ENCODE results near the gene PID1. TPM values are rescaled to one million over a fixed set of nuclear protein-coding genes. Genes with fewer than 3 reads are reported as not detected.

PID1 gene
- total RNA-seq, 1 experiment from 2014 or later, result 63.3 TPM

DNA sequence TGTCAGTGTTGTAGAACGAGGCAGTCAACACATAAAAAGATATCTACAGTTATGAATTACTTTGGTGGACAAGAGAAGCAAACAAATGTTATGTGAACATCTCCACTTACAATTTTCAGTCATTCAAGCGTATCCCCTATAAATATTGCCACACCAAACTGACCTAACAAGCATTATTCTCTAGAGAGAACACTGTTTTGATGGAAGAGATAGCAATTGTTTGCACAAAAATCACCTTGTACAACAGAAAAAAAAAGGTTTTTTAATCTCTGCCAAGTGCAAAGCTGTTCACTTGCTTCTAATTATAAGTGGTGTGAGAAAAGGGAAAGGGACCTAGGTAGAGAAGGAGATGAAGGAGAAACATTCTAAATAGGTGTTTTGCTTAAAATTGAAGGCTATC is 33.8 kb downstream of the PID1 start:
- Histone ChIP-seq H3K9me3 (peaks cover 20% of the 10 kb centered on the region), H3K4me3 (no peak overlapping the region), H3K27me3 (no peaks in the 10 kb centered on the region), H3K36me3 (peaks cover 13% of the 10 kb centered on the region)
- no peak for DNase-seq

DNA sequence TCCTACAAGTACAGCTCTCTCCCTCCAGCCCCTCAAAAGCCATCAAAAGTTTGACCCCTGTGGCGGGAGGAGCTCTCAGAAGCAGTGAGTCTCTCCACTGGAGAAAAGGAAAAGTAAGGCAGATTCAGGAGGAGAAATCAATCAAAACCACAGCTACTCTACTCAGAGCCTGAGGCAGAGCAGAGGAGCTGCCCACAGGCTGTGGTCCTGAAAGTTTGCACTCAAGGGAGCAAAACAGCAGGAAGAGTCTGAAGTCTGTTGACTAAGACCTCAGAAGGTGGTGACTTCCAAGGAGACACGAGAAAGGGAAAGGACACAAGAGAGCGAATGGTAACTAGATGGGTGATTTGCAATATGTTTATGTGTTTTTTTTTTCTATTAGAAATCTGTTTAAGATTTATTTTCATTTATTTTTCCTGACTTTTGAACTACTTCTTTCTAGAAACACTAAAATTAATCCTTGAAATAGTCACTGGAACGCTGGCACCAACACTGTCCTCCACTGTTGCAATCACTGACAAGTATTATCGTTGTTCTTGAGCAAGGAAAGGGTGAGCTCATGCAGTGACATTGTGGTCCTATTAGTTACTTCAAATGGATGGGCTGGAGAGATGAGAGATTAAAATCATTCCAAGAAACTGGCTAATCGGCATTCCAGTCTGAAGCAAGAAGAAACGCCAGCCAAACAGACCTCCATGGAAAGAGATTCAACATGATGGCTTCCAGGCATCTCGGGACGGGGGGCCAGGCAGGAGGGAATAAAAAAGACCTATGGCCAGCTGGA is 35.8 kb downstream of the PID1 start:
- Histone ChIP-seq H3K27me3 (no peaks in the 10 kb centered on the region), H3K4me3 (no peak overlapping the region), H3K9me3 (peaks cover 8% of the 10 kb centered on the region), H3K36me3 (peaks cover 9% of the 10 kb centered on the region)
- no peak for DNase-seq

DNA sequence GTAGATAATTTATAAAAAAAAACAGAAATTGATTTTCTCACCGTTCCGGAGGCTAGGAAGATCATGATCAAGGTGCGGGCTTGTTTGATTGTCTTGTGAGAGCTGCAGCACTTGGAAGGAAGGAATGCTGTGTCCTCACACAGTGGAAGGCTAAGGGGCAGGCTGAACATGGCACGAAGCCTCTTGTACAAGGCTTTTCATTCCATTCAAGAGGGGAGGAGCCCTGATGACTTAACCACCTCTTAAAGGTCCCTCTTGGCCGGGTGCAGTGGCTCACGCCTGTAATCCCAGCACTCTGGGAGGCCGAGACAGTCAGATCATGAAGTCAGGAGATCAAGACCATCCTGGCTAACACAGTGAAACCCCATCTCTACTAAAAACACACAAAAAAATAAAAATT is 39.2 kb downstream of the PID1 start:
- peaks cover 14% of the 10 kb centered on the region for H3K36me3 ChIP-seq
- no peaks in the 10 kb centered on the region for H3K27me3 ChIP-seq
- no peak for DNase-seq
- H3K4me3 ChIP-seq, result no peak overlapping the region
- H3K9me3 ChIP-seq, result no peaks in the 10 kb centered on the region

DNA sequence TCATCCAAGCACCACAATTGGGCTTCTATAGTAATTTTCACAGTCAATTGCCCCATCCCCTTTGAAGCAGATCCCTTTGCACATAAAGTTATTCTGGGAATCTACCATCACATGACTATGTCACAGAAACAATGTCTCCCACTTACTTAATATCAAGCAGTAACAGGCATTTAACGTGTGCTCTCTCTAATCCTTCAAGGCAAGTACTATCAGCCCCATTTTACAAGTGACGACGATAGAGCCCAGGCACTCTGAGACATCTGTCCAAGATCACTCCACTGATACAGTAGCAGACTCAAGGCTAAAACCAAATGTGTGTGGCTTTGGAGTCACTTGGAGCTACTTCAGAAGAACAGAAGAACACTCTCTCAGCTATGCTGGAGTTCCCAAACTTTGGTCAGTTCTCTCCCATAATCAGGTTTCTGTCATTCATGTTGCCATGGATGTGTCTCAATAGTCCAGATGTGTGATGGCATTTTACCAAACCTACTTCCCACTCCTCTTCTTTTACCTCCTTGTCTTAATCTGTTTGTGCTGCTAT is 39.7 kb downstream of the PID1 start:
- Histone ChIP-seq H3K27me3 (no peaks in the 10 kb centered on the region), H3K9me3 (no peaks in the 10 kb centered on the region), H3K4me3 (no peak overlapping the region), H3K36me3 (peaks cover 14% of the 10 kb centered on the region)
- DNase-seq, result no peak

DNA sequence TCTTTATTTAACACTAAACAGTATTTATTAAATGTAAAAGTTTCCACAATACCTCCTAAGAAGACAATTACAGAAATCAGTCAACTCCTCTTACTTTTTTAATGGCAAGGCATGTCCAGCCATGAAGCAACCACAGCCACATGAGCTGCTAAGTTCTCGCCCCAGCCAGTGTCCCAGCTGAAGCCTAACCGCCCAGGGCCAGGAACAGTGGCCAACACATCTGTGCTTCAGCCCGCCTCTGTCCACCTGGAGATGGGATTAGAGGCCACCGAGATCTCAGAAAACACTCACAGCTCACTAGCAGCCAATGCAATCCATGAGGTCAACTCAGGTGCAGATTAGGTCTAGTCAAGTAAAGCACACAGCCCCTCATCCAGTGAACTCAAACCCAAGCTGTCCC is 40.2 kb downstream of the PID1 start:
- DNase-seq, result no peak
- peaks cover 19% of the 10 kb centered on the region for H3K36me3 ChIP-seq
- H3K4me3 ChIP-seq, result no peak overlapping the region
- H3K9me3 ChIP-seq, result no peaks in the 10 kb centered on the region
- H3K27me3 ChIP-seq, result no peaks in the 10 kb centered on the region

DNA sequence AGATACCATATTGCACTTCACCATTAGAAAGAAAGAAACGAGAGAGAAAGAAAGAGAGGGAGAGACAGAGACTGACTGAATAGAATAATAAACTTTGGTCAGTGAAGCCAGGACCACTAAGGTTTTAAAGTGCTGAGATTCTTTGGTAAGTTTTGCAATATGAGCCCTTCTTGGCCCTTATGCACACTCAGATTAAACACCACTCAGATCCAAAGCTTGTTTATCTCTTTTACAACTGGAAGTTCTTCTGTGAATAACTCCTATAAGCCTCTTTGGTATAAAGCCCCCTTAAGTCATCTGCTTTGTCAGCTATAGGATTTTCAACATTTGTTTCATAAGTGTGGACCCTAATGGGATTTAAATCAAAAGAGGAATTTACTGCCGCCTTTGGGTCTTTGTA is 40.8 kb downstream of the PID1 start:
- no peaks in the 10 kb centered on the region for H3K9me3 ChIP-seq
- no peaks in the 10 kb centered on the region for H3K27me3 ChIP-seq
- no peak for DNase-seq
- peaks cover 20% of the 10 kb centered on the region for H3K36me3 ChIP-seq
- no peak overlapping the region for H3K4me3 ChIP-seq

DNA sequence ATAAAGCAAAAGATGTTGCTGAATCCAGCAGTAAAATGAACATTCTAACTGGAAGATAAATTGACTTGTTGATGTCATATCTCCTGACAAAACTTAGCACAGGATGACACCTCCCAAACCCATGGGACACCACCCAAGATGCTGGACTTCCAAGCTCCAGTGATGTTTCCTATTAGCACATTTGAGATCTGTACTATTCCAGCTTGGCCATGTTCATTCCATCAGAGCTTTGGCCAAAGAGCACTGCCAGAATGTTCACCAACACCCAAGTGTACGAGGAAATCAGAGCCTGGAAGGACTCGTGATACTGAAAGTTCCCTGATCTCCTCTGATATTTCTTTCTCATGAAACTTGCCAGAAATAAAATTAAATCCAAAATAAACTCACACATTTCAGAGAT is 44.7 kb downstream of the PID1 start:
- Histone ChIP-seq H3K4me3 (no peak overlapping the region), H3K36me3 (peaks cover 23% of the 10 kb centered on the region), H3K9me3 (no peaks in the 10 kb centered on the region), H3K27me3 (no peaks in the 10 kb centered on the region)
- no peak for DNase-seq

DNA sequence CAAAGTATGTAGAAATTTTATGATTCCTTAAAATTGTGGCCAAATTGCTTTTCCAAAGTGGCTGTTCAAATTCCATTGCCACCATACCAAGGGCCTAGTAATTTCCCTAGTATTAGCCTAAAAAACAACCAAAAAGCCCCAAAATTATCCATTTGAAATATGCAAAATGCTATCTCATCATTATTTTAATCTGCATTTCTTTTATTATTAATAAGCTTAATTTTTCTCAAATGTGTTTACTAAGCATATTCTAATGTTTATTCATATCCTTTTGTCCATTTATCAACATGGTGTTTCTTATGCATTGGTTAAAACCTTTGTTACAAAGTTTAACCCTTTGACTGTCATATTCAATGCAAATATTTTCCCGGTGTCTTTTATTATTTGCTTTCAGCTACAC is 48.0 kb downstream of the PID1 start:
- Histone ChIP-seq H3K9me3 (no peaks in the 10 kb centered on the region), H3K36me3 (peaks cover 16% of the 10 kb centered on the region), H3K27me3 (no peaks in the 10 kb centered on the region), H3K4me3 (no peak overlapping the region)
- no peak for DNase-seq

DNA sequence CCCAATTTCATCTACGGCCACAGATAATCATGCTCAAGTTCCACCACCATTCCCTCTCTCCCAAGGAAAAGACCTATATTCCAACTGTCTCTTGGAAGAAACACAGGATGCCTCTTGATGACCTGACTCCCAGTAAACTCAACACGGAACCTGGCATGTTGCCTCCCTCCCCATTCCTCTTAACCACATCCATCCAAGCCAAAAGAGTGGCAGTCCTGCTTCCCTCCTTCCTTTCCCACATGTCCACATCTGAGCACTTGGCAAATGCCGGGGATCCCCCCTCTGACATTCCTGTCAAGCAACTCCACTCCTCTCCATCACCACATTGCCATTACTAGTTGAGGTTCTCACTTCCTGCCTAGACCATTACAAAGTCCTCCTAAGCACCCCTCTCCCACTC is 49.4 kb downstream of the PID1 start:
- no peaks in the 10 kb centered on the region for H3K9me3 ChIP-seq
- peaks cover 10% of the 10 kb centered on the region for H3K36me3 ChIP-seq
- H3K27me3 ChIP-seq, result no peaks in the 10 kb centered on the region
- peak; percentile 10 for DNase-seq
- no peak overlapping the region for H3K4me3 ChIP-seq

DNA sequence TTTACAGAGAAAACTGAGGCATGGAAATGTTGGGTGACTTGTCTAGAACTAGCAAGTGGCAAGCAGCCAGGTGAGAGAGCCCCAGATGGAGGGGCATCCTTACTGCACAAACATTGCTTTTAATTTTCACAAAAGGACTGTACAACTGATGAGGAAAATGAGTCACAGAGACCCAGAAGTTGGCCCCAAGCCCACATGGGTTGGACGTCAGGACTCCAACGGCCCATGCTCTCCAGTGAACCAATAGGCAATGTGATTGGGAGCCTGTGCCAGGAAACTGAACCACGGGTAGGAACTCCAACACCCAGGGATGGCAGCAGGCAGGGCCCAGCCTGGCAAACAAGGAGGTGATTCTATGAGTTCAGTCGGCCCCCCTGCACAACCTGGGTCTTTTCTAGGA is 50.8 kb downstream of the PID1 start:
- Histone ChIP-seq H3K36me3 (peaks cover 13% of the 10 kb centered on the region; the same call in 1 of the 2 replicates), H3K9me3 (no peaks in the 10 kb centered on the region), H3K4me3 (no peak overlapping the region), H3K27me3 (no peaks in the 10 kb centered on the region)
- no peak for DNase-seq

DNA sequence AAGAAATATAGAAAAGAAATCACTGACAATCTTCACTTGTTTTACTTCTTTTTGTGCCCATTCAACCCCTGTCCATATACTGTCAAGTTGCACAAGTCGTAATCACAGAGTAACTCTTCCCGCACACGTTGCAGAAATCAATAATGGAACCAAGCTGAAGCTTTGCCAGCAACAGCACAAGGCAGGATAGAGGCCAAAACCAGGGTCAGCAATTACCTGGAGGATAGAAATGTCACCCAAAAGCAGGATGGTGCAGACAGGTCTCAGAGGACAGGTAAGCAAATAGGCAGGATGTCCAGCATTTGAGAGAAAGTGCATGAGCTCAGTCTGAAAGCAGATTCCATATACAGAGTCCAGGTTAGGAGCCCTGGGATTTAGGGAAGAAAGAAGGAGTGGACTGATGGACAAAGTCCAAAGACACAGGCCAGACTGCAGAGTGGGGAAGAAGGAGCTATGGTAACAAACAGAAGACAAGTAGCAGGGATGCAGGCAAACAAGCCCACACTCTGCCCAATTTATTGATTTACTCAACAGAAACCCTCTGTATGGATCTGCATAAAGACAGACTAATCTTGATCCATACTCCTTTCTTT is 52.7 kb downstream of the PID1 start:
- Histone ChIP-seq H3K4me3 (no peak overlapping the region), H3K9me3 (no peaks in the 10 kb centered on the region), H3K27me3 (no peaks in the 10 kb centered on the region), H3K36me3 (peaks cover 13% of the 10 kb centered on the region; the same call in 1 of the 2 replicates)
- no peak for DNase-seq

DNA sequence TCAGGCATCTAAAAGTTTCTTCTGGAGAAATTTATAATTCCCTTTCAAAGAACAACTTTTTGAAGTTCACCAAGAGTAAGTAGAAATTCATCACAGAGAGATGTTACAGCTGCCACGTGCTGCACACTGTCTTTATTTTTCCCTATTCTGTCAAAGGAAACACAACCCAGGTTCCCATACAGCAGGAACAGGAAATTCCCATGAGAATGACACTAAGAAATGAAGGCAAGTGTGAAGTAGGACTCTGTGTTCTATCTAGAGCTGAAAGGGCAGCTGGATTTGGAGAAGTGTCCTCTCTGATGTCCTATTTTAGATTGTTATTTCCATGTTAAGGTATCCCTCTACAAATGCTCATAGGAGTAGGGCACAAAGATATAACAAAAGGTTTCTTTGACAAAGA is 58.8 kb downstream of the PID1 start:
- DNase-seq, result no peak
- Histone ChIP-seq H3K9me3 (peaks cover 3% of the 10 kb centered on the region; the same call in 1 of the 2 replicates), H3K27me3 (no peaks in the 10 kb centered on the region), H3K36me3 (peaks cover 17% of the 10 kb centered on the region; the same call in 1 of the 2 replicates), H3K4me3 (no peak overlapping the region)

DNA sequence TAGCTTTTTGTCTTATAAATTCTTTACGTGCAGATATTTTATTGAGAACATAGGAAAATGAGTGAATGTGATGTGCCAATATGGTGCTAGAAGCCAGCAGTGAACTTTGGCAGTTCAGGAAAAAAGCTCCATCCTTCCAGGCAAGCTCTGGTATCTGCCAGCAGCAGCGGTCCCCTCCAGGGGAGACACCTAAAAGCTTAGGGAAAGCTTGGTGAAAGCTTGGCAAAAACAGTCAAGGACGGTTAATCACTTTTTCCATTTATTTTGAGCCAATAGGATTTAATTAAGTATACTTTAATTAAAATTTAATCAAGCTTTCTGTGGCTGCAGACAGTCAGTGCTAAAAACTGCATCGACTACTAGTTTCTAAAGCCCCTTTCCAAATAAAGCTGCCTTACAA is 60.4 kb downstream of the PID1 start:
- DNase-seq, result no peak
- no peaks in the 10 kb centered on the region for H3K27me3 ChIP-seq
- peaks cover 3% of the 10 kb centered on the region; the same call in 1 of the 2 replicates for H3K9me3 ChIP-seq
- peaks cover 11% of the 10 kb centered on the region; the same call in 1 of the 2 replicates for H3K36me3 ChIP-seq
- no peak overlapping the region for H3K4me3 ChIP-seq

DNA sequence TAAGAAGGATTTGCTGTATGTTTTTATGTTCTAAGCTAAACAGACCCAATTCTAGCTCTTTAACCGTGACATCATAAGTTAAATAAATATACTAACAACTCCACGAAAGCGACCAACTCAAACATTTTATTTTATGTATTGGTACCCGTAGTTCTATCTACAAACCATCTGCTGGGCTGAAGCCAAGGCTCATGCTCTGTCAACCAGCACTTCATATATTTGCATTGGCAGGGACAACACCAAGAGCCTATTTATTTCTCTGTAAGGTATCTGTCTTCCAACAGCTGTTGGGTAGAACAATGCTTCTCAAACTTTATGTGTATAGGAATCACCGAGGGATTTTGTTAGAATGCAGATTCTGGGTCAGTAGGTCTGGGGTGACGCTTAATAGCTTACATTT is 64.5 kb downstream of the PID1 start:
- no peak overlapping the region for H3K4me3 ChIP-seq
- DNase-seq, result no peak

DNA sequence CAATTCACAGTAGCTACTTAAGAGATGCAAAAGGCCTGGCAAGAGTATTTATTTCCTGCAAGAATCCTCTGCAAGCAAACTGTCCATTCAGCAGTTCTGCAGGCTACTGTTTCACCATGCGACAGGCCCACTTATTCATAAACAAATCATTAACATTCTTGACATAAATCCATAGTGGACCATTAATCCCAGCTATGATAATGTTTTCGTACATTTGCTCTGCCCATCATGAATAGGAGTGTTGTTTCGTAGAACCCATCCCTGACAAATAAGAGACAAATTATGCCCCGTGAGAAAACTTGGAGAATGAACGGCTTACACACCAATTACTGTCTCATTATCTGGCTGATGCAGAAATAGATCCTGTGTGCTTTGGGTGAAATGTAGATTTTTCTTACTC is 65.4 kb downstream of the PID1 start:
- Histone ChIP-seq H3K36me3 (peaks cover 11% of the 10 kb centered on the region; the same call in 1 of the 2 replicates), H3K9me3 (peaks cover 3% of the 10 kb centered on the region; the same call in 1 of the 2 replicates), H3K4me3 (no peak overlapping the region), H3K27me3 (no peaks in the 10 kb centered on the region)
- no peak for DNase-seq

More for the DNA sequence above, 64.5 kb downstream of the PID1 start:
- peaks cover 9% of the 10 kb centered on the region; the same call in 1 of the 2 replicates for H3K36me3 ChIP-seq
- H3K27me3 ChIP-seq, result no peaks in the 10 kb centered on the region
- H3K9me3 ChIP-seq, result peaks cover 3% of the 10 kb centered on the region; the same call in 1 of the 2 replicates

DNA sequence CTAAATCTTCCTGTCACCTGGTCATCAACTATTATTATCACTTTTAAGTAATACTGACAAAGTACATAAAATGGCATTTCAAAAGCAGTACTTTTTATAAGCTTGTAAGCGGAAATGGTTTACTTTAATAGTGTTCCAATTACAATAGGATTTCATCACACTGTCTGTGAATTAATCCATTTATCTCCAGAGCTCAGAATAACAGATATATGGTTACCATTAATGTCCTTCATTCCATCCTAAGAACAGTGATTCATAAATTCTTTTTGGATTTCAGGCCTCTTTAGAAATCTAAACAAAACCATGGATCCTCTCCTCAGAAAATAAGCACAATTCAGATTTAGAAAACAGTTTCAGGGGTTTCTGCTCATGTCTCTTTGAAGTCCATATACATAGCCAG is 68.4 kb downstream of the PID1 start:
- H3K4me3 ChIP-seq, result no peak overlapping the region
- H3K9me3 ChIP-seq, result no peaks in the 10 kb centered on the region
- no peaks in the 10 kb centered on the region for H3K27me3 ChIP-seq
- DNase-seq, result no peak
- peaks cover 3% of the 10 kb centered on the region; the same call in 1 of the 2 replicates for H3K36me3 ChIP-seq

DNA sequence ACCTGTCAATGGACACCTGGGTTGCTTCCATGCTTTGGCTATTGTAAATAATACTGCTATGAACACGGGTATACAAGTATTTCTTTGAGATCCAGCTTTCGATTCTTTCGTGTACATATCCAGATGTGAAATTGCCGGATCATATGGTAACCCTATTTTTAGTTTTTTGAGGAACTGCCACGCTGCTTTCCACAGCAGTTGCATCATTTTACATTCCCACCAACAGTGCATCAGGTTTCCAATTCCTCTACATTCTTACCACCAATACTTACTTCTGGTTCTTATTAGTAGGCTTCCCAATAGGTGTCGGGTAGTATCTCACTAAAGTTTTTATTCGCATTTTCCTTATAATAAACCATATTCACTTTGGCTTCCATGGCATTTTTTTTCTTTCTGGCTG is 69.6 kb downstream of the PID1 start:
- H3K27me3 ChIP-seq, result no peaks in the 10 kb centered on the region
- H3K9me3 ChIP-seq, result no peaks in the 10 kb centered on the region
- H3K36me3 ChIP-seq, result peaks cover 3% of the 10 kb centered on the region; the same call in 1 of the 2 replicates
- no peak overlapping the region for H3K4me3 ChIP-seq
- no peak for DNase-seq
